ENCODE results near the gene CANX.

Gene CANX

DNA sequence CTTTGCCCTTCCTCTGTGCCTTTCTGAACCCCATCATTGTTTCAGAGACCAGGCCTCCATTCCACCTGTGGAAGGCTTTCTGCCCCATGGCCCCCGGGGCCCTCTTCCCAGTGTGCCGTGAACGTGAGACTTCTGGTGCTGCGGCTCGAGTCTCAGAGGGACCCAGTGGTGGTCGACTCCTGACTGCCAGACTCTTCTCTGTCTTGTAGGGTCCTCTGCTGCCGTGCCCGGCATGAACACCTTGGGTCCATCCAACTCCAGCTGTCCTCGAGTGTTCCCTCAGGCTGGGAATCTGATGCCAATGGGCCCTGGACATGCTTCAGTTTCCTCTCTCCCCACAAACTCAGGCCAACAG is 74.9 kb downstream of the CANX start:
- Histone ChIP-seq H3K4me1 (ENCODE audit: control insufficient read depth in 5 of 5, insufficient read depth in 5 of 5, low read length in 5 of 5) (peaks cover 0 to 24% (median 5%) of the 10 kb centered on the region in 5 donors), H3K36me3 (ENCODE audit: control insufficient read depth in 5 of 5, insufficient read depth in 5 of 5, low read length in 5 of 5) (peaks cover 8 to 92% (median 82%) of the 10 kb centered on the region in 5 donors), H3K4me3 (ENCODE audit: low read depth in 1 of 5, low read length in 5 of 5) (no peak overlapping the region), H3K9ac (ENCODE audit: low read length in 5 of 5) (no peak overlapping the region), H3K27me3 (ENCODE audit: control insufficient read depth in 5 of 5, insufficient read depth in 4 of 5, low read length in 5 of 5) (no peaks in the 10 kb centered on the region), H3K9me3 (ENCODE audit: control insufficient read depth in 5 of 5, low read length in 5 of 5) (no peaks in the 10 kb centered on the region), H3K27ac (ENCODE audit: low read depth, low read length) (no peak overlapping the region)

- Histone ChIP-seq H3K4me1 (ENCODE audit: control insufficient read depth in 5 of 5, insufficient read depth in 5 of 5, low read length in 5 of 5) (peaks cover 0 to 29% (median 7%) of the 10 kb centered on the region in 5 donors), H3K27me3 (ENCODE audit: control insufficient read depth in 5 of 5, insufficient read depth in 4 of 5, low read length in 5 of 5) (no peaks in the 10 kb centered on the region), H3K4me3 (ENCODE audit: low read depth in 1 of 5, low read length in 5 of 5) (no peak overlapping the region), H3K9me3 (ENCODE audit: control insufficient read depth in 5 of 5, low read length in 5 of 5) (no peaks in the 10 kb centered on the region), H3K9ac (ENCODE audit: low read length in 5 of 5) (no peak overlapping the region), H3K27ac (ENCODE audit: low read depth, low read length) (no peak overlapping the region), H3K36me3 (ENCODE audit: control insufficient read depth in 5 of 5, insufficient read depth in 5 of 5, low read length in 5 of 5) (peaks cover 8 to 87% (median 77%) of the 10 kb centered on the region in 5 donors)
Measured at GRCh38 chr5:179774442-179774841, 75.7 kb downstream of the CANX start.

DNA sequence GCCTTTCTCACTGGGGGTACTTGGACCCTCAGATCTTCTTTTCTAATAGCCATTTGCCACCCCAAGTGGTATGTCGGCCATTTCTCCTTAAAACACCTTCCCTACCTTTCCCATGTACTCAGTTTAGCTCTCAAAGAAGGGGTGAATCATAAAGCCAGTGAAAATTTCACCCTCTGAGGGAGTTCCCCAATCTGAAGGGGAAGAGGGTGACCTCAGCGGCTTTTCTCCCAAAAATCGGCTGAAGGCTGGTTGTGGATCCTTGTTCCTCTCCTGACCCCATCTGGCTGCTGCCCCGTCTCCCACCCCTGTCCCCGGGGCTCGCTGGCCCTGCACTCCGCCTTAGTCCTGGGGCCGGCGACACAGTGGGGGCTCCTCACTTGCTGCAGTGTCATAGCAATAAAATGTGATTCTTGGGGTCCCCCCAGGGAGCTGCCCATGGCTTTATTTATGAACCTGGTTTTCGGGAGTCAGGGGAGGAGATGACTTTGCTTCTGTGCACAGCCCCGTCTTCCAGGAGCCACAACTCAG is 77.7 kb downstream of the CANX start:
- Histone ChIP-seq H3K4me1 (ENCODE audit: control insufficient read depth in 5 of 5, insufficient read depth in 5 of 5, low read length in 5 of 5) (peaks cover 0 to 36% (median 16%) of the 10 kb centered on the region in 5 donors), H3K27me3 (ENCODE audit: control insufficient read depth in 5 of 5, insufficient read depth in 4 of 5, low read length in 5 of 5) (no peaks in the 10 kb centered on the region), H3K9ac (ENCODE audit: low read length in 5 of 5) (no peak overlapping the region), H3K27ac (ENCODE audit: low read depth, low read length) (no peak overlapping the region), H3K36me3 (ENCODE audit: control insufficient read depth in 5 of 5, insufficient read depth in 5 of 5, low read length in 5 of 5) (peaks cover 0 to 73% (median 70%) of the 10 kb centered on the region in 5 donors), H3K9me3 (ENCODE audit: control insufficient read depth in 5 of 5, low read length in 5 of 5) (no peaks in the 10 kb centered on the region), H3K4me3 (ENCODE audit: low read depth in 1 of 5, low read length in 5 of 5) (no peak overlapping the region)

DNA sequence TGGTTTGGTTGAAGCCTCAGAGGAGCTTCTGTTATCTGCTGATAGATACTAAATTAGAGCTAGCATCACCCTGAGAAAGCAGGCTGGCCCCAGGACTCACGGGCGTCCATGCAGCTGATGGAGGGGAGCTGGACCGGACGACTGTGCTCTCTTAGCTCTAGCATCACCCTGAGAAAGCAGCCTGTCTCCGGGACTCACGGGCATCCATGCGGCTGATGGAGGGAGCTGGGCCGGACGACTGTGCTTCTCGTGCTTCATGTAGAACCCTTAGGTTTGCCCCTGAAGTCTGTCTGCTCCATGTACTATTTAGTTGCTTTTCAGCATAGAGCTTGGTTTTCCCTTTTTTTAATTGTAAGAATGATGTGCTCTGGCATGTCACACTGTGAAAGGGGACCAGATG is 78.7 kb downstream of the CANX start:
- Histone ChIP-seq H3K27ac (ENCODE audit: low read depth, low read length) (no peak overlapping the region), H3K36me3 (ENCODE audit: control insufficient read depth in 5 of 5, insufficient read depth in 5 of 5, low read length in 5 of 5) (peaks cover 0 to 63% (median 60%) of the 10 kb centered on the region in 5 donors), H3K9ac (ENCODE audit: low read length in 5 of 5) (no peak overlapping the region)

DNA sequence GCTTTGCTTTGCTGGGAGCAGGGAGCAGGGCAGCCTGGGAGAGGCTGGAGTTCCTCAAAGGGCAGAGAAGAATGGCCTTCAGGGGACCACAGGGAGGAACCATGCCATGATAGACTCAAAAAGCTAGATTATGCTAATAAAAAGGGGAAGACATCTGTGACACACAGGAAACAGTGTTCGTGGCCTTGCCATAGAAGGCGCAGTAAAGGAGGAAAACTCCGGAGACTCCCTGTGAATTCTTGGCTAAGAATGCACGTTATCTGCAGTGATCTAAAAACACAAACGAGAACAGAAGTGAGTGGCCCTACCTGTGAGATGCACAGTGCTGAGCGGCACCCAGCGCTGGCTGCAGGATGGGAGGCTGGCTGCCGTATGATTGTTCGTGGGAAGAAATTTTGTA is 79.1 kb downstream of the CANX start:
- no peak overlapping the region for H3K27ac ChIP-seq (ENCODE audit: low read depth, low read length)
- H3K4me1 ChIP-seq (ENCODE audit: control insufficient read depth in 5 of 5, insufficient read depth in 5 of 5, low read length in 5 of 5), result peaks cover 0 to 36% (median 16%) of the 10 kb centered on the region in 5 donors
- peaks cover 0 to 60% (median 57%) of the 10 kb centered on the region in 5 donors for H3K36me3 ChIP-seq (ENCODE audit: control insufficient read depth in 5 of 5, insufficient read depth in 5 of 5, low read length in 5 of 5)

More for the DNA sequence above, 78.7 kb downstream of the CANX start:
- H3K27me3 ChIP-seq (ENCODE audit: control insufficient read depth in 5 of 5, insufficient read depth in 4 of 5, low read length in 5 of 5), result no peaks in the 10 kb centered on the region
- H3K9me3 ChIP-seq (ENCODE audit: control insufficient read depth in 5 of 5, low read length in 5 of 5), result no peaks in the 10 kb centered on the region
- H3K4me3 ChIP-seq (ENCODE audit: low read depth in 1 of 5, low read length in 5 of 5), result no peak overlapping the region
- H3K4me1 ChIP-seq (ENCODE audit: control insufficient read depth in 5 of 5, insufficient read depth in 5 of 5, low read length in 5 of 5), result peaks cover 0 to 36% (median 16%) of the 10 kb centered on the region in 5 donors

GRCh38 chr5:179778591-179778990 is 79.8 kb downstream of the CANX start:
- Histone ChIP-seq H3K4me1 (ENCODE audit: control insufficient read depth in 5 of 5, insufficient read depth in 5 of 5, low read length in 5 of 5) (peaks cover 0 to 36% (median 16%) of the 10 kb centered on the region in 5 donors), H3K27ac (ENCODE audit: low read depth, low read length) (no peak overlapping the region), H3K4me3 (ENCODE audit: low read depth in 1 of 5, low read length in 5 of 5) (no peak overlapping the region), H3K36me3 (ENCODE audit: control insufficient read depth in 5 of 5, insufficient read depth in 5 of 5, low read length in 5 of 5) (peaks cover 0 to 53% (median 51%) of the 10 kb centered on the region in 5 donors), H3K27me3 (ENCODE audit: control insufficient read depth in 5 of 5, insufficient read depth in 4 of 5, low read length in 5 of 5) (no peaks in the 10 kb centered on the region), H3K9me3 (ENCODE audit: control insufficient read depth in 5 of 5, low read length in 5 of 5) (no peaks in the 10 kb centered on the region), H3K9ac (ENCODE audit: low read length in 5 of 5) (no peak overlapping the region)

More for the DNA sequence above, 79.1 kb downstream of the CANX start:
- no peaks in the 10 kb centered on the region for H3K9me3 ChIP-seq (ENCODE audit: control insufficient read depth in 5 of 5, low read length in 5 of 5)
- H3K4me3 ChIP-seq (ENCODE audit: low read depth in 1 of 5, low read length in 5 of 5), result no peak overlapping the region
- no peaks in the 10 kb centered on the region for H3K27me3 ChIP-seq (ENCODE audit: control insufficient read depth in 5 of 5, insufficient read depth in 4 of 5, low read length in 5 of 5)
- no peak overlapping the region for H3K9ac ChIP-seq (ENCODE audit: low read length in 5 of 5)

GRCh38 chr5:179779826-179780225 is 81.1 kb downstream of the CANX start:
- H3K27me3 ChIP-seq (ENCODE audit: control insufficient read depth in 5 of 5, insufficient read depth in 4 of 5, low read length in 5 of 5), result no peaks in the 10 kb centered on the region
- H3K4me3 ChIP-seq (ENCODE audit: low read depth in 1 of 5, low read length in 5 of 5), result no peak overlapping the region
- H3K9ac ChIP-seq (ENCODE audit: low read length in 5 of 5), result no peak overlapping the region
- H3K27ac ChIP-seq (ENCODE audit: low read depth, low read length), result no peak overlapping the region
- no peaks in the 10 kb centered on the region for H3K9me3 ChIP-seq (ENCODE audit: control insufficient read depth in 5 of 5, low read length in 5 of 5)
- peaks cover 0 to 36% (median 16%) of the 10 kb centered on the region in 5 donors for H3K4me1 ChIP-seq (ENCODE audit: control insufficient read depth in 5 of 5, insufficient read depth in 5 of 5, low read length in 5 of 5)
- peaks cover 0 to 41% (median 38%) of the 10 kb centered on the region in 5 donors for H3K36me3 ChIP-seq (ENCODE audit: control insufficient read depth in 5 of 5, insufficient read depth in 5 of 5, low read length in 5 of 5)

- Histone ChIP-seq H3K27me3 (ENCODE audit: control insufficient read depth in 5 of 5, insufficient read depth in 4 of 5, low read length in 5 of 5) (no peaks in the 10 kb centered on the region), H3K9ac (ENCODE audit: low read length in 5 of 5) (no peak overlapping the region), H3K9me3 (ENCODE audit: control insufficient read depth in 5 of 5, low read length in 5 of 5) (no peaks in the 10 kb centered on the region), H3K36me3 (ENCODE audit: control insufficient read depth in 5 of 5, insufficient read depth in 5 of 5, low read length in 5 of 5) (peaks cover 0 to 37% (median 34%) of the 10 kb centered on the region in 5 donors), H3K27ac (ENCODE audit: low read depth, low read length) (no peak overlapping the region), H3K4me1 (ENCODE audit: control insufficient read depth in 5 of 5, insufficient read depth in 5 of 5, low read length in 5 of 5) (peaks cover 0 to 36% (median 16%) of the 10 kb centered on the region in 5 donors), H3K4me3 (ENCODE audit: low read depth in 1 of 5, low read length in 5 of 5) (no peak overlapping the region)
Measured at GRCh38 chr5:179780362-179780761, 81.6 kb downstream of the CANX start.
